Posterior cingulate gyrus (tissue), 11 donors: ENCODE data around the gene BICD2.

Source experiments
- DNase-seq, 10 donors: peaks; one replicate each; pipeline versions ENCODE4 v3.0.0 to v3.0.0-alpha.2; 2020 to 2021; ENCODE audit warnings: mixed read lengths in 3 of 10
- intact Hi-C: fragments of 100-400 bp; cut with DNase I; formaldehyde crosslinking; loops from one replicate; pipeline ENCODE4 v1.15.1; 2023

BICD2 gene

GRCh38 chr9:92771309-92771708, 6.7 kb upstream of the BICD2 start:
- no peak for DNase-seq
- intact Hi-C loops: no loop called here

GRCh38 chr9:92770360-92770995, 5.8 kb upstream of the BICD2 start:
- no peak for DNase-seq
- intact Hi-C loops: no loop called here

DNA sequence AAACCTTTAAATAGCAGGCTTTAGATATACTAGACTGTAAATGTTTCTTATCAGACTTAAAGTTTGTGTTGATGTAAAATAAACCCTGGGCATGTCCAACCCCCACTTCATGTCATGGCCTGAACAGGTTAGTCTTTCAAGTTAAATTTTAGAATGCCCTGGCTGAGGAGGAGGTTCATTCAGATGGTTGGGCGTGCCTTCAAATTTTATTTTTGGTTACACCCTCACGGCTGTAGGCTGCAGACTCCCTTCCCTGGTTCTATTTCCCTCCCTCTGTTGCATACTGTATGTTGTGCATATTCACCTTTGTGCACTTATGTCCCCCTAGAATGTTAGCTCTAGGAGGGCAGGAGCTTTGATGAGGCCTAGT, 5.3 kb upstream of the BICD2 start:
- DNase-seq: no peak
- intact Hi-C loops: loop anchor here (10.0 kb wide), 1 partner anchor 655 kb away; the partner anchor contains the start of gene SPTLC1

- intact Hi-C loops: loop anchor here (10.0 kb wide), 1 partner anchor 654 kb away; the partner anchor contains the start of gene SPTLC1
- no peak for DNase-seq
Measured at GRCh38 chr9:92769286-92769685, 4.7 kb upstream of the BICD2 start.

- DNase-seq: peak in 1 of 10 donors; percentile 63
- intact Hi-C loops: loop anchor here (10.0 kb wide), 1 partner anchor 654 kb away; the partner anchor contains the start of gene SPTLC1
Measured at GRCh38 chr9:92768816-92769215, 4.2 kb upstream of the BICD2 start.

DNA sequence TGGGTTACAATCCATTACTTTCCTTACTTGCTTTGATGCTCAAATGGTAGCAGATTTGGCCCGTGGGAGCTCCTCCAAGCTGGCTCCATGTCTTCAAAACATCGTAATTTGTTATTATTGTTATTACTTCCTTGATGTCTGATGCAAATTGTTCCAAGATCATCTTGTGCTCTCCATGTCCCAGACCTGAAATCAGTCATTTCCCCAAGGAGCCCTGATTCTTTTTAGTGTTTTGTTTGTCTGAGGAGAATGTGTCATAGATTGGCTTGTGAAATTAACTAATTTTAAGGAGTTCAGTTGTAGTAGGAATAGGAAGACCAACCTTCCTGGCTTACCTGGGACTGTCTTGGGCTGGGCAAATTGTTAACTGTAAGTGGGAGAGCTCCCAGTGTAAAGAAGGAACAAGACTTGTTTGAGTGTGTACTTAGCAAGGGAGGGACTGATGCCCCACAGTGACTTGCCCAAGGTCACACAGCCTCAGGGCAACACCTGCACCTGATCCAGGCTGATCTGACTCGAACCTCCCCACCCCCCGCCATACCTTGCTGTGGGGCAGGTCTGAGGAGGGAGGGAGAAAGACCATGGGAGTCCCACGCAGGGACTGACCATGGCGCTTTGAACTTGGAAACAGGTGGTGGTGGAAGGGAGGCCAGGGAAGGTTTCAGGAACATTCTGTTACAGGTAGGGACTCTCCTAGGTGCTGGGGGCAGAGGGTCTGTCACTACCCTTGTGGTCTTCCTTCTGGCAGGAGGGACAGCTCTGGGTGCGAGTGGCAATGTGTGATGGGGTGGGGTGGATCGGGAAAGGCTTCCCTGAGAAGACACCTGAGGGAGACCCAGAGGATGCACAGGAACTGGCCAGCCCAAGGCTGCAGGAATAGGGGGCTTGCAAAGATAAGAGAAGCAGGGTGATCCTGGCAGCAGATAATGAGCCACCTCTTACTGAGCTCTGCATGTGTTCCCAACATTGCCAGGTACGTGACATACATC, 2.7 kb upstream of the BICD2 start:
- peak in 1 of 10 donors; percentile 54 for DNase-seq
- intact Hi-C loops: loop anchor here (10.0 kb wide), 1 partner anchor 653 kb away; the partner anchor contains the start of gene SPTLC1

GRCh38 chr9:92764988-92765936, 629 bp upstream of the BICD2 start:
- DNase-seq: peak; percentile 96 to 100 (median 99)
- intact Hi-C loops: loop anchor here (1.0 to 10.0 kb wide), 4 partner anchors 26 to 650 kb away; partner anchors contain the start of genes IPPK and SPTLC1

- DNase-seq: peak in 3 of 10 donors; percentile 35 to 85 (median 78)
- intact Hi-C loops: loop anchor here (2.0 to 10.0 kb wide), 3 partner anchors 27 to 649 kb away; partner anchors contain the start of gene SPTLC1
Measured at GRCh38 chr9:92763721-92764380, 782 bp downstream of the BICD2 start.

DNA sequence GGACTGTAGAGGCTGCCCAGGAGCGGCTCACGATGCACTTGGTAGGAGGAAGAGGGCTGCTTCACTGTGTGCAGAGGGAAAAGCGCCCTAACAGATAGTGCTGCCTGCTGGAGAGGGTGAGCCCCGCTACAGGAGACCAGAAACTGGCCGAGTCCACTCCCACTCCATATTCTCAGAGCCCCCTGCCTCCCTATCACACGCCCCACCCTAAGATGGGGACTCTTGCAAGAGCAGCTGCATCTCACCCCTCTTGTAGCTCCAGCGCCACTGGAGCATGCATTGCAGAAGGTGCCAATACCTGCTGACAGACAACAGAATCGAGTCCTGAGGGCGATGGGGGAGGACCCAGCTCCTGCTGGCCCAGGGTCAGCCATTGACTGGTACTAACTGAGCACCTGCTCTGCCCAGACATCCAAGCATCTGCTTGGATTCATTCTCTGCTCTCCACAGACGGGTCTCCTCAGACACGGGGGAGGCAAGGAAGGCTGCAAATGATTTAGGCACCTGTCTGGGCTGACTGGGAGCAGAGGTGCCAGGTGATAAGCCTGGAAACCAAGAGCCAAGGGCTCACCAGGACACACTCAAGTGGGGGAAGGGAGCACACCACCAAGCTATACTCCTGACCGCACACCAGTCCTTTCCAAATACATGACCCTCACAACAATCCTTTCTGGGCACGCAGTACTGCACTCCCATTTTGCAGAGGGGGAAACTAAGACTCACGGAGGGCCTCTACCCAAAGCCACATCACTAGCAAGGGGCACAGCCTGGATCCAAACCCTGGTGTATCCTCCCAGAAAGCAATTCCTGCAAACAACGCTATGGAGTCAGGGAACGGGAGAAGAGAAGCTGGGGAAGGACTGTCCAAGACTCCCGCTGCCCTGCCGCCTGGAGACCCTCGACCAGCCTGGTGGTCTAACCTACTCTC, 1.6 kb downstream of the BICD2 start:
- DNase-seq: peak in 2 of 10 donors; percentile 54 to 76
- intact Hi-C loops: loop anchor here (5.0 to 10.0 kb wide), 2 partner anchors 36 to 648 kb away; partner anchors contain the start of gene SPTLC1

DNA sequence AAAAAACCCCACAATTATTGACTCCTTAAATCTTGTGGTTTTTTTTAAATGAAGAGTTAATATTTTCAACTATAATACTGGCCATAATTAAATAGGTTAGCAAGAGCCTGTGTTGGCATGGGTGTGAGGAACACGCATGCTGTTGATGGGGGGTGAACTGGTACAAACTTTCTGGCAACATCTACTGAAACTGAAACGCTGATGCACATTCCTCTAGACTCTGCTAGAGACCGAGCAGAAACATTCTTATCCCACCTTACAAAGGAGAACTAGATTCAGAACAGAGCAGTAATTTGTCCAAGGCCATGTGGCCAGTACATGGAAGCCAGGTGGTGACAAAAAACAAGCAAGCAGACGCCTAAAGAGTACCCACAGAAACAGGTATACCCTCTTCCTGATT, 2.4 kb downstream of the BICD2 start:
- intact Hi-C loops: loop anchor here (5.0 to 10.0 kb wide), 2 partner anchors 35 to 647 kb away; partner anchors contain the start of gene SPTLC1
- peak in 1 of 10 donors; percentile 12 for DNase-seq

DNA sequence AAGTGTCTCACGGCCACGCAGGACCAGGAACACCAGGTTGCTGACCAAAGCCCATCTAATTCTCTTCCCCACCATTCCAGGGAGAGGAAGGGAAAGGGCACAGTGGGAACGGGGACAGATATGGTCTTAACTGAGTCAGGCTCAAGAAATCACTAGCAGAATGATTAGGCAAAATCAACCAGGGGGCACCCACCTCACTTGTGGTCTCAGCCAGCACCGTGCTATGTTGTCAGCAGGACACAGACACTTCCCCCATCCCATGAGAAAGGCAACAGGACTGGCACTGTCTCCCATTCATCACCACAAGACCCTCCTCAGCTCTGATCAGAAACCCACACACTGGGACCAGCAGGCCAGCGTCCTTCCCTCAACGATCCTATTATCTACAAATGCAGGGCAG, 2.9 kb downstream of the BICD2 start:
- DNase-seq: peak in 2 of 10 donors; percentile 39 to 47
- intact Hi-C loops: loop anchor here (5.0 to 10.0 kb wide), 2 partner anchors 34 to 647 kb away; partner anchors contain the start of gene SPTLC1

DNA sequence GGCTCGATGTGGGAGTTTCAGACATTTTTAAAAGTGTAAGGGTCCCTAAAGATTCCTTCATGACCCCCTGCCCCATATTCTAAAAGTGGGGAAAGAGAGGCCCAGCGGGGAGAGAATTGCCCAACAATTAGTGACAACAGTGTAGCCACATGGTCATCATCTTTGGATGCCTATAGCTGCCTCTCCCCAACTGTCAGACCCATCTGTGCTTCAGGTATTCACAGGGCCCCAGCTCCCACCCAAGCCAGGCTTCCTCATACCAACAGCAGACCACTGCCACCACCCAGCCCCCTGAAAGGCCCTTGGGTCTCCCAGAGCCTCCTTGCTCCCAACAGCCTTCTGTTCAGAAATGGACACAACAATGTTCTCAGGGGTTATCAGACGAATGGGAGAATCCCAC, 4.1 kb downstream of the BICD2 start:
- DNase-seq: peak in 1 of 10 donors; percentile 39
- intact Hi-C loops: loop anchor here (5.0 to 10.0 kb wide), 2 partner anchors 33 to 646 kb away; partner anchors contain the start of gene SPTLC1

GRCh38 chr9:92760070-92760469, 4.6 kb downstream of the BICD2 start:
- peak; percentile 64 to 97 (median 75) for DNase-seq
- intact Hi-C loops: loop anchor here (5.0 to 10.0 kb wide), 2 partner anchors 33 to 645 kb away; partner anchors contain the start of gene SPTLC1

DNA sequence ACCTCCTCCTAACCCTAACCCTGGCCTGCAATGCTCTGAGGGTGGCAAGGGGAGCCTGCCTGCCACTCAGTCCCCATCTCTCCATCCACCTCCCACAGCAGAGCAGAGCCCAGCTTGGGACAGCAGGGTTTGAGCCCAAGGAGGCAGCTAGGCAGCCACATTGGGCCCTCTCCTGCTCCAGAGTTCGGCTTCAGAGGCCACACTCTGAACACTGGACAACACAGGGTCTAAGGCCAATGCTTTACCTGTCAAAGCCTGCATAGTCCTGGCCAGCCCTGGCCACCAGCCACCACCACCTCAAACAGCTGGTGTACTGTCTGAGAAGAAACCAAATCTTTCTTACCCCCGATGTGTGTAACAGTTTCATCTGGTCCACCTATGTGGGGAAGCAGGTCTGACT, 5.2 kb downstream of the BICD2 start:
- intact Hi-C loops: no loop called here
- peak in 2 of 10 donors; percentile 32 to 66 for DNase-seq

DNA sequence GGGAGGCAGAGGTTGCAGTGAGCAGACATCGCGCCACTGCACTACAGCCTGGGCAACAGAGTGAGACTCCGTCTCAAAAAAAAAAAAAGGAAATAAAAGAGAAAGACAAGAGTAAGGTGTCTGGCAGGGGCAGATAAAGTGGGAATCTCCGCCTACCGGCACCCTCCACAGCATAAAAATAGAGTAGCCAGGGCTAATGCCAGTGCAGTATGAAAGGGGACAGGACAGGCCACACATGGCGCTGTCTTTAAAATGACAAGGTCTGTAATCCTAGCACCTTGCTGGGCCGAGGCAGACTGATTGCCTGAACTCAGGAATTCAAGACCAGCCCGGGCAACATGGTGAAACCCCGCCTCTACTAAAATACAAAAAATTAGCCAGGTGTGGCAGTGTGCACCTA, 7.8 kb downstream of the BICD2 start:
- intact Hi-C loops: no loop called here
- peak in 1 of 10 donors; percentile 19 for DNase-seq

GRCh38 chr9:92754091-92754745, 10.4 kb downstream of the BICD2 start:
- intact Hi-C loops: no loop called here

DNA sequence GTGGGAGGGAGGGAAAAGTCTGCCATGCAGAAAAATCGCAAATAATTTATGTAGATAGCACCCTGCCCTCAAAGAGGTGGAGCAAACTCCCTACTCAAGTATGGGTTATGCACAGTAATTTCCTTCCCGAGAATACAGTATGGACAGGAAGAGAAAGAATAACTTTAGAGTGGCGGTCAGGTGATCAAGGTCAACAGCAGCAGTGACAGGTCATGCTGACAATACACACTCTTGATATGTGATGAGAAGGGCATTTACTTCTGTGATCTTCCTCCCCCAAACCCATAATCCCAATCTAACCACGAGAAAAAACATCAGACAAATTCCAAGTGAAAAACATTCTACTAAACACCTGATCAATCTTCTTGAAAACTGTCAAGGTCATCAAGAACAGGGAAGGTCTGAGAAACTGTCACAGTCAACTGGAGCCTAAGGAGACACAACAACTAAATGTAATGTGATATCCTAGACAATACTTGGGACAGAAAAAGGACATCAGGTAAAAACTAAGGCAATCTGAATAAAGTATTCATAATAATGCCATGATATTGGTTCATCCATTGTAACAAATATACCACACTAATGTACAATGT, 11.7 kb downstream of the BICD2 start:
- intact Hi-C loops: no loop called here
- no peak for DNase-seq

More at GRCh38 chr9:92754091-92754745, 10.4 kb downstream of the BICD2 start:
- peak in 1 of 10 donors; percentile 22 for DNase-seq
